SH-SY5Y (cell line): ENCODE results near the gene GPX2.

Experiments used
- GATA2 ChIP-seq: IDR thresholded peaks from 2 replicates; pipeline ENCODE4 v1.6.1; 2011; ENCODE audit warnings: mild to moderate bottlenecking, low read depth, low read length
- GATA3 ChIP-seq: IDR thresholded peaks from 2 replicates; pipeline ENCODE4 v1.6.1; 2011; ENCODE audit warnings: low read depth, mild to moderate bottlenecking, low read length, moderate library complexity

- TF ChIP-seq GATA2 (no peak), GATA3 (no peak)
Measured at GRCh38 chr14:64929014-64929359, 13.6 kb downstream of the GPX2 start.
